Uterus (tissue), 4 donors: ENCODE measurements around the gene KLHL14. TPM values are rescaled to one million over a fixed set of nuclear protein-coding genes. Genes with fewer than 3 reads are reported as not detected.

Source experiments
- DNase-seq, 2 donors: peaks; one replicate each; pipeline ENCODE4 v3.0.0-alpha.2; 2019 to 2020
- H3K27ac ChIP-seq, 2 donors: fragments of 200-600 bp; sonication (generic); 1 replicate in 1 of 2; 2 replicates in 1 of 2; pipeline ENCODE4 v1.5.1; 2016 to 2018
- H3K27me3 ChIP-seq, 2 donors: fragments of 200-600 bp; sonication (generic); one replicate each; pipeline ENCODE4 v1.5.1; 2018 to 2019; ENCODE audit warnings: control low read depth in 1 of 2
- H3K36me3 ChIP-seq, 2 donors: fragments of 200-600 bp; sonication (generic); one replicate each; pipeline ENCODE4 v1.5.1; 2019; ENCODE audit warnings: control low read depth in 1 of 2
- H3K4me1 ChIP-seq, 2 donors: fragments of 200-600 bp; sonication (generic); one replicate each; pipeline ENCODE4 v1.5.1; 2018 to 2019; ENCODE audit warnings: control low read depth in 1 of 2
- H3K4me3 ChIP-seq, 2 donors: fragments of 200-600 bp; sonication (generic); 1 replicate in 1 of 2; 2 replicates in 1 of 2; pipeline ENCODE4 v1.5.1; 2018 to 2019; ENCODE audit warnings: mild to moderate bottlenecking in 1 of 2
- H3K9me3 ChIP-seq, 2 donors: fragments of 200-600 bp; sonication (generic); one replicate each; pipeline ENCODE4 v1.5.1; 2019; ENCODE audit warnings: control low read depth in 1 of 2
- POLR2A ChIP-seq, 2 donors: fragments of 450-650 bp; IDR thresholded peaks; one replicate each; pipeline ENCODE4 v1.6.1; 2016; ENCODE audit warnings: antibody characterized with exemption in 2 of 2, mild to moderate bottlenecking in 1 of 2, moderate library complexity in 1 of 2
- intact Hi-C: fragments of 100-400 bp; cut with DNase I; formaldehyde crosslinking; loops from one replicate; pipeline ENCODE4 v1.15.1; 2023; ENCODE audit warnings: low total_unique reads
- total RNA-seq, 4 donors: library from RNA; depleted of rRNA in 3 of 4; stranded (reverse); fragments of >200 nt in 3 of 4; gene quantifications; one replicate each; pipeline versions ENCODE4 v1.1.0 to v1.2.4, GENCODE V29; 2014 to 2023
- TF ChIP-seq, protein P1 (sequence below), 4 experiments: fragments of 200-600 bp in 2 of 4; fragments of 450-650 bp in 2 of 4; sonication (generic) in 2 of 4; IDR thresholded peaks; one replicate each; pipeline ENCODE4 v1.5.1; 2016 to 2019; ENCODE audit warnings: antibody characterized with exemption in 4 of 4, mild to moderate bottlenecking in 2 of 4, moderate library complexity in 1 of 4
- donor health status: DM: yes; HTN: yes; CAD: no.

KLHL14 gene
- total RNA-seq, 4 donors from 2014 or later: 2.6 to 9.5 (median 3.0) TPM

DNA sequence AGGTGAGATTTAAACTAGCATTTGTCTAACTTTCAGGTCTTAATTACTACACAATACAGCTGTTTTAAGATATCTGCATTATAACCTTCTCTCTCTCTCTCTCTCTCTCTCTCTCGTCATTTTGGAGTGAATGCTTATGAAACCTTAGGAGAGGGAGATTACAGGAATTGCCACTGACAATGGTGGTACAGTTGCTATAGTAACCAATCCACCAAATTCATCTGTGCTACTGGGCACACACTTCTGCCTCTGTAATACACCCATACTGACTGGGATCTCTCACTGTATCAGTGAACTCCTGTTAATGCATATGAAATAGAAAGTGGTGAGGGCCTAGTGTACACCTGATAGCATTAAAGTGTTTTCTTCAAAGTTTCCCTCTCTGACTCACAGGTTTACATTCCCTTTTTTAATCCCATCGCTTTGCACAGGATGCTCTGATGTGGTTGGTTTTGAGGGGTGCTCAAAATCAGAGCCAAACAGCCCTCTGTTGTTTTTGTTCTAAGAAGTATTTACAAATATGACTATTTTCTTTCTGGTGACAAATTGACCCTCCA is 13.1 kb downstream of the KLHL14 start:
- Histone ChIP-seq H3K4me1 (no peaks in the 10 kb centered on the region), H3K4me3 (no peak overlapping the region), H3K36me3 (no peaks in the 10 kb centered on the region), H3K27ac (no peak overlapping the region), H3K27me3 (no peaks in the 10 kb centered on the region), H3K9me3 (no peaks in the 10 kb centered on the region)
- DNase-seq: no peak
- intact Hi-C loops: no loop called here
- TF ChIP-seq, protein P1, sequence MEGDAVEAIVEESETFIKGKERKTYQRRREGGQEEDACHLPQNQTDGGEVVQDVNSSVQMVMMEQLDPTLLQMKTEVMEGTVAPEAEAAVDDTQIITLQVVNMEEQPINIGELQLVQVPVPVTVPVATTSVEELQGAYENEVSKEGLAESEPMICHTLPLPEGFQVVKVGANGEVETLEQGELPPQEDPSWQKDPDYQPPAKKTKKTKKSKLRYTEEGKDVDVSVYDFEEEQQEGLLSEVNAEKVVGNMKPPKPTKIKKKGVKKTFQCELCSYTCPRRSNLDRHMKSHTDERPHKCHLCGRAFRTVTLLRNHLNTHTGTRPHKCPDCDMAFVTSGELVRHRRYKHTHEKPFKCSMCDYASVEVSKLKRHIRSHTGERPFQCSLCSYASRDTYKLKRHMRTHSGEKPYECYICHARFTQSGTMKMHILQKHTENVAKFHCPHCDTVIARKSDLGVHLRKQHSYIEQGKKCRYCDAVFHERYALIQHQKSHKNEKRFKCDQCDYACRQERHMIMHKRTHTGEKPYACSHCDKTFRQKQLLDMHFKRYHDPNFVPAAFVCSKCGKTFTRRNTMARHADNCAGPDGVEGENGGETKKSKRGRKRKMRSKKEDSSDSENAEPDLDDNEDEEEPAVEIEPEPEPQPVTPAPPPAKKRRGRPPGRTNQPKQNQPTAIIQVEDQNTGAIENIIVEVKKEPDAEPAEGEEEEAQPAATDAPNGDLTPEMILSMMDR (IDR thresholded peaks at IDR 0.05): no peak
- no peak for TF ChIP-seq POLR2A (IDR thresholded peaks at IDR 0.05)

DNA sequence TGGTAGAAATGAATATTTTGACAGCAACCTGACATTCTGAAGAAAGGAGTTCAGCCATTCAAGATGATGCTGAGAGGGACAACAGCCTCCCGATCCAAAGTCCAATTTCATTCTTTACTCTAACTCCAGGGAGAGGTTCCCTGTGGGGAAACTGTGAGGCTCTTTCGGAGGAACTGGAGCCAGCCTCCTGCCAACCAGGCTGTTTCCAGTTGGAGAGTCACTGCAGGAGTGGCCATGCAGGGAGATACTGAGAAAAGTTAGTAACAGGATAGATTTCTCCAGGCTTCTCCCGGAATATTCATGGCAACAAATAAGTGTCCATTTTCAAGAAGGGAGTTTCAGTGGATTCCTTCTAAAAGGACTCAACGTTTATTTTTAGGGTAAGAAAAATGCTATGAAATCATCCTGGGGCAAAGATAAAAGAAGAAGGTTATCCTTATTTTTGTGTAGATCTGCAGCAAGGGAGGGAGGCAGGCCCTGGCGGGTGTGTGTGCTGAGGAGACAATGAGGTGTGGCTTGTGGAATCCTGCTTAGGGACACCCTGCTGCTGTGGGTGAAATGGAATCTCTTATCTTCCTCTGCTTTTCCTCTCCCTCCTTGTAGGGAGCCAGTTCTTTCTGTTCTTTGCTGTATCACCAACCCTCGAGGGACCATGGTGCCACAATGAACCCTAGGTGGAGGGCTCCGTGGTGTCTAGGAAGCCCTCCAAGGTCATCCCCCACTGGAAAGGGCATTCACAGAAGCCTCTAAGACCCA is 18.1 kb downstream of the KLHL14 start:
- DNase-seq: no peak
- Histone ChIP-seq H3K27ac (no peak overlapping the region), H3K4me1 (no peaks in the 10 kb centered on the region), H3K27me3 (no peaks in the 10 kb centered on the region), H3K4me3 (no peak overlapping the region), H3K36me3 (no peaks in the 10 kb centered on the region), H3K9me3 (no peaks in the 10 kb centered on the region)
- intact Hi-C loops: no loop called here
- TF ChIP-seq, protein P1 (IDR thresholded peaks at IDR 0.05): no peak
- no peak for TF ChIP-seq POLR2A (IDR thresholded peaks at IDR 0.05)

DNA sequence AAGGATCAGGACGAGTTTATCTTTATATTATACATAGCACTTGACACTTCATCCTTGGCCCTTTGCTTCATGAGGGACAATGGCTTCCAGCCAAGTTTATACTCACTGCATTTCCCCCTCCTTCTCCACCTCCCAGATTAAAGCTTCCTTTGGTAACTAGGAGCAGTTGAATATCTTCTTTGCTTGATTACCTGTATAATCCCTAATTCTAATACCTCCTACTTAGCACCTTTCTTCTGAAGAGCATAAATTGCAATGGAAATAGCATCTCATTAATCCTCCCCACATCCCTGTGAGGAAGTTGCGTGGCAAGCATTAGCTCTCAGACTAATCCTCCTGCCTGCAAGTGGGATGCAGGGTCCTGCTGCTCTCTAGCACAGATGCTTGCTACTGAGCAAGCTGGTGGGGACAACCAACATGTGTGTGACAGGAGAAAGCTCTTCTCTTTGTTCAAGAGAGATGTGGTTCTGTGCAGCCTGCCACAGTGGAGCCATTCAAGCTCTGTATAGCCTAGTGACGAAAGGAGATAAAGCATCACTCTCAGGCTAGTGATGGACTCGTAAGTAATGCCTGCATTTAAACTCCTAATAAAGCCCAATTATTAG is 19.1 kb downstream of the KLHL14 start:
- TF ChIP-seq, protein P1 (IDR thresholded peaks at IDR 0.05): no peak
- no peak for TF ChIP-seq POLR2A (IDR thresholded peaks at IDR 0.05)
- intact Hi-C loops: no loop called here
- Histone ChIP-seq H3K27me3 (no peaks in the 10 kb centered on the region), H3K4me3 (no peak overlapping the region), H3K9me3 (no peaks in the 10 kb centered on the region), H3K4me1 (no peaks in the 10 kb centered on the region), H3K36me3 (no peaks in the 10 kb centered on the region), H3K27ac (no peak overlapping the region)
- DNase-seq: no peak

DNA sequence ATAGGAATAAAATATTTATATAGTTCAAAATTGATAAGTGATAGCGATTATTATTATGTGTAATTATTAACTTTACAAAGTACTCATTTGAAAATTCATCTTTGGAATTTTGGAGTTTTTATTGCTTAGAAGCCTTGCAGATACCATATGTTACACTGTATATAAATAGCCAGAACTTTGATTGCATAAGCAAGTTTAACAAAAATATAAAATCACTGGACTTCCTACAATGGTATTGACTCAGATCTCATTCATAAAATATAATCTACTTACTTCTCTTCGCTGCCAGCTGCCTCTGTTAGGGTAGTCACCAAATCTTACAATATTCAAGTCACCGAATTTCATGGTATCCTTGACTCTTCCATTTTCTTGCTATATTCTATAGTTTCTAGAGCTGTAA is 22.5 kb downstream of the KLHL14 start:
- no peaks in the 10 kb centered on the region for H3K9me3 ChIP-seq
- no peak for DNase-seq
- intact Hi-C loops: no loop called here
- no peaks in the 10 kb centered on the region for H3K27me3 ChIP-seq
- no peak overlapping the region for H3K27ac ChIP-seq
- H3K4me1 ChIP-seq: no peaks in the 10 kb centered on the region
- TF ChIP-seq POLR2A (IDR thresholded peaks at IDR 0.05): no peak
- TF ChIP-seq, protein P1 (IDR thresholded peaks at IDR 0.05): no peak
- no peak overlapping the region for H3K4me3 ChIP-seq
- no peaks in the 10 kb centered on the region for H3K36me3 ChIP-seq

DNA sequence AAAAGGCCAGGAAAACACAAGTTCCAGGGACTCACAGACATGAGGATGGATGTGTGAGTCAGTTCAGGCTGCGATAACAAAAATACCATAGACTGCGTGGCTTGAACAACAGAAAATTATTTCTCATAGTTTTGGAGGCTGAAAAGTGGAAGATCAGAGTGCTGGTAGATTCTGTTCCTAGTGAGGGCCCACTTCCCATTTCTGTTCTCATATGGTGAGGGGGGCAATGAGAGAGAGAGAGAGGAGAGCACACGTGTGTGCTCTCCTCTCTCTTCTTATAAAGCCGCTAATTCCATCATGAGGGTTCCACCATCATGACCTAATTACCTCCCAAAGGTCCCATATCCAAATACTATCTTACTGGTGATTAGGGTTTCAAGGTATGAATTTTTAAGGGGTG is 23.0 kb downstream of the KLHL14 start:
- Histone ChIP-seq H3K27ac (no peak overlapping the region), H3K36me3 (no peaks in the 10 kb centered on the region), H3K4me1 (no peaks in the 10 kb centered on the region), H3K9me3 (no peaks in the 10 kb centered on the region), H3K27me3 (no peaks in the 10 kb centered on the region), H3K4me3 (no peak overlapping the region)
- TF ChIP-seq POLR2A (IDR thresholded peaks at IDR 0.05): no peak
- TF ChIP-seq, protein P1 (IDR thresholded peaks at IDR 0.05): no peak
- intact Hi-C loops: no loop called here
- DNase-seq: no peak
